Measurements from ENCODE around the gene MMP24OS. TPM values are rescaled to one million over a fixed set of nuclear protein-coding genes. Genes with fewer than 3 reads are reported as not detected.

MMP24OS gene
- total RNA-seq, 1 donor from 2014 or later, result 45.4 TPM

GRCh38 chr20:35291654-35292503 is 14.0 kb upstream of the MMP24OS start, which contains the start of gene FAM83C:
Gene FAM83C (minus strand): TSS chr20:35292425. CDS start chr20:35292304, 121 bp downstream.
- no peak for DNase-seq
- Histone ChIP-seq H3K36me3 (no peaks in the 10 kb centered on the region), H3K27me3 (ENCODE audit: low read depth) (peaks cover 50% of the 10 kb centered on the region), H3K4me3 (no peak within 1 kb of the TSS), H3K27ac (replicated peaks) (no peak within 1 kb of the TSS), H3K9me3 (replicated peaks) (no peaks in the 10 kb centered on the region), H3K4me1 (peaks cover 7% of the 10 kb centered on the region)
- TF ChIP-seq, protein P1, sequence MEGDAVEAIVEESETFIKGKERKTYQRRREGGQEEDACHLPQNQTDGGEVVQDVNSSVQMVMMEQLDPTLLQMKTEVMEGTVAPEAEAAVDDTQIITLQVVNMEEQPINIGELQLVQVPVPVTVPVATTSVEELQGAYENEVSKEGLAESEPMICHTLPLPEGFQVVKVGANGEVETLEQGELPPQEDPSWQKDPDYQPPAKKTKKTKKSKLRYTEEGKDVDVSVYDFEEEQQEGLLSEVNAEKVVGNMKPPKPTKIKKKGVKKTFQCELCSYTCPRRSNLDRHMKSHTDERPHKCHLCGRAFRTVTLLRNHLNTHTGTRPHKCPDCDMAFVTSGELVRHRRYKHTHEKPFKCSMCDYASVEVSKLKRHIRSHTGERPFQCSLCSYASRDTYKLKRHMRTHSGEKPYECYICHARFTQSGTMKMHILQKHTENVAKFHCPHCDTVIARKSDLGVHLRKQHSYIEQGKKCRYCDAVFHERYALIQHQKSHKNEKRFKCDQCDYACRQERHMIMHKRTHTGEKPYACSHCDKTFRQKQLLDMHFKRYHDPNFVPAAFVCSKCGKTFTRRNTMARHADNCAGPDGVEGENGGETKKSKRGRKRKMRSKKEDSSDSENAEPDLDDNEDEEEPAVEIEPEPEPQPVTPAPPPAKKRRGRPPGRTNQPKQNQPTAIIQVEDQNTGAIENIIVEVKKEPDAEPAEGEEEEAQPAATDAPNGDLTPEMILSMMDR (IDR thresholded peaks at IDR 0.05; ENCODE audit: borderline replicate concordance), result no peak
- intact Hi-C loops (cut with micrococcal nuclease), result no loop called here

DNA sequence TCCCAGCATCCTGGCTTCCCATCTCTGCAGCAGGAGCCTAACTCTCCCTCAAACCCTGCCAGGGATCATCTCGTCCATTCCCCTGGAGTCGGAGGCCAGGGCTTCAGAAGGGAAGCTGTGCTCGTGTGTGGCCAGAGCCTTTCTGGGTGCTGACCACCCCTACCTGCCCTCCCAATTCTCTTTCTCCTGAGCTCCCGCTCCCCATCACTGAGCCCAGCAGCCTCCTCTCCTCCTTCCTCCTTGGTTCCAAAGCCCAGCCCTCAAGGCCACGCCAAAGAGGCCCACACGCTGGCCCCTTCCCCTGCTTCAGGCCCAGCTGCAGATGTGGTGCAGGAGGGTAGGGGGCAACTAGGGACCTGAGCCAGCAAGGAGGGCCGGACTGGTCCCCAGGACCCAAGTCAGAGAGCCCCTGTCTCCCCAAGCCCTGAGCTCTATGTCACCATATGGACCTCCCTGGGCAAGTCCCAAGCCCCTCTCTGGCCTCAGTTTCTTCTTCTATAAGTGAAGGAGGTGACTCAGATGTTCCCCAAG is 13.0 kb upstream of the MMP24OS start:
- Histone ChIP-seq H3K9me3 (replicated peaks) (no peaks in the 10 kb centered on the region), H3K27ac (replicated peaks) (no peak overlapping the region), H3K36me3 (no peaks in the 10 kb centered on the region), H3K4me1 (peaks cover 3% of the 10 kb centered on the region), H3K4me3 (no peak overlapping the region), H3K27me3 (ENCODE audit: low read depth) (peaks cover 42% of the 10 kb centered on the region)
- intact Hi-C loops (cut with micrococcal nuclease), result no loop called here
- TF ChIP-seq, protein P1 (IDR thresholded peaks at IDR 0.05; ENCODE audit: borderline replicate concordance), result no peak
- DNase-seq, result no peak

GRCh38 chr20:35290186-35290886 is 12.4 kb upstream of the MMP24OS start:
- peaks cover 2% of the 10 kb centered on the region for H3K4me1 ChIP-seq
- H3K36me3 ChIP-seq, result no peaks in the 10 kb centered on the region
- H3K4me3 ChIP-seq, result no peak overlapping the region
- no peak overlapping the region for H3K27ac ChIP-seq (replicated peaks)
- no peak for DNase-seq
- TF ChIP-seq, protein P1 (IDR thresholded peaks at IDR 0.05; ENCODE audit: borderline replicate concordance), result no peak
- intact Hi-C loops (cut with micrococcal nuclease), result no loop called here
- H3K27me3 ChIP-seq (ENCODE audit: low read depth), result peaks cover 40% of the 10 kb centered on the region
- no peaks in the 10 kb centered on the region for H3K9me3 ChIP-seq (replicated peaks)

DNA sequence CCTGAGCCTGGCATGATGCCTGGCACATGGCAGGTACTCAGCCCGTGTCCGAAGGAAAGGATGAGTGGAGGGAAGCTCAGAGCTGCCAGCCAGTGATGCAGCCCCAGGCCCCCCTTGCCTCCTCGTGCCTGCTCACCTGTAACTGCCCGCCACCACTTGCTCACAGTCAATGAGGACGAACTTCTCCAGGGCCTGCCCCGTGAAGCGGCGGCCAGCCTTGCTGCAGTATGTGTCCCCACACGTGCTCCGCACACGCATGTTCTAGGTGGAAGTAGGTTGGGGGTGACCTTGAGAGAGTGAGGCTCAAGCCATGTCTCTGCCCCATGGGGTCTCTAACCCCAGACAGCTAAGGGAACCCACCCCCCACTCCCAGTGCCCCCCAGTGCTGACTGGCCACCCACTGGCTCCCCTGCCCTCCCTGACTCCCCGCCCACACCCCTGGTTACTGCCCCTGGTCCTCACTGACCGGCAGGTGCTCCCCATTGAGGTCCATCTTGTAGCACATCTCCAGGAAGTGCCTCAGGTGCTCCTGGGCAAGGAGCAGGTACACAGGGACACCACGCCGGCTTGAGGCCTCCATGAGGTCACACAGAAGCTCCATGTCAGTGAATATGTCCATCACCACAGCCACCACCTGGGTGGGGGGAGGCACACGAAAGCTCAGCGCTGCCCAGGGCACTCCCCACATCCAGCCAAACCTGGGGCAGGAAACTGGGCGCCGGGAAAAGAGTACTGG is 10.6 kb upstream of the MMP24OS start:
- no peaks in the 10 kb centered on the region for H3K36me3 ChIP-seq
- H3K9me3 ChIP-seq (replicated peaks), result no peaks in the 10 kb centered on the region
- DNase-seq, result no peak
- H3K4me3 ChIP-seq, result no peak overlapping the region
- H3K4me1 ChIP-seq, result peaks cover 20% of the 10 kb centered on the region
- peaks cover 24% of the 10 kb centered on the region for H3K27me3 ChIP-seq (ENCODE audit: low read depth)
- H3K27ac ChIP-seq (replicated peaks), result no peak overlapping the region
- TF ChIP-seq, protein P1 (IDR thresholded peaks at IDR 0.05; ENCODE audit: borderline replicate concordance), result no peak
- intact Hi-C loops (cut with micrococcal nuclease), result no loop called here

Data from left ventricle myocardium inferior (tissue), 1 donor.